Parathyroid adenoma (tissue), 2 donors: ENCODE measurements around the gene FBXL15.

Experiments
- H2AFZ ChIP-seq: fragments of 300-600 bp; sonication (generic); one replicate; pipeline ENCODE4 v1.7.0; 2017; ENCODE audit warnings: antibody characterized with exemption, mild to moderate bottlenecking
- H3K27ac ChIP-seq: fragments of 300-600 bp; sonication (generic); one replicate; pipeline ENCODE4 v1.7.0; 2017
- H3K27me3 ChIP-seq: fragments of 300-600 bp; sonication (generic); one replicate; pipeline ENCODE4 v1.7.0; 2017; ENCODE audit warnings: low read length; ENCODE audit not compliant: control insufficient read depth, insufficient read depth
- H3K36me3 ChIP-seq: fragments of 300-600 bp; sonication (generic); one replicate; pipeline ENCODE4 v1.7.0; 2017; ENCODE audit warnings: low read length; ENCODE audit not compliant: control insufficient read depth, insufficient read depth
- H3K4me1 ChIP-seq: fragments of 300-600 bp; sonication (generic); one replicate; pipeline ENCODE4 v1.7.0; 2017; ENCODE audit warnings: control low read depth
- H3K4me2 ChIP-seq: fragments of 300-600 bp; sonication (generic); one replicate; pipeline ENCODE4 v1.7.0; 2017; ENCODE audit warnings: low read length
- H3K4me3 ChIP-seq: fragments of 300-600 bp; sonication (generic); one replicate; pipeline ENCODE4 v1.7.0; 2017; ENCODE audit warnings: low read depth, low read length
- H3K79me2 ChIP-seq: fragments of 300-600 bp; sonication (generic); one replicate; pipeline ENCODE4 v1.7.0; 2017; ENCODE audit warnings: control low read depth
- H3K9ac ChIP-seq: fragments of 300-600 bp; sonication (generic); one replicate; pipeline ENCODE4 v1.7.0; 2017; ENCODE audit warnings: mild to moderate bottlenecking
- H3K9me3 ChIP-seq: fragments of 300-600 bp; sonication (generic); one replicate; pipeline ENCODE4 v1.7.0; 2017; ENCODE audit warnings: low read length; ENCODE audit not compliant: control insufficient read depth
- TF ChIP-seq, protein P1 (sequence below): fragments of 300-600 bp; sonication (generic); IDR thresholded peaks from one replicate; pipeline ENCODE4 v1.7.0; 2017; ENCODE audit warnings: antibody characterized with exemption, mild to moderate bottlenecking
- donor health status: primary hyperparathyroidism.

The FBXL15 gene

DNA sequence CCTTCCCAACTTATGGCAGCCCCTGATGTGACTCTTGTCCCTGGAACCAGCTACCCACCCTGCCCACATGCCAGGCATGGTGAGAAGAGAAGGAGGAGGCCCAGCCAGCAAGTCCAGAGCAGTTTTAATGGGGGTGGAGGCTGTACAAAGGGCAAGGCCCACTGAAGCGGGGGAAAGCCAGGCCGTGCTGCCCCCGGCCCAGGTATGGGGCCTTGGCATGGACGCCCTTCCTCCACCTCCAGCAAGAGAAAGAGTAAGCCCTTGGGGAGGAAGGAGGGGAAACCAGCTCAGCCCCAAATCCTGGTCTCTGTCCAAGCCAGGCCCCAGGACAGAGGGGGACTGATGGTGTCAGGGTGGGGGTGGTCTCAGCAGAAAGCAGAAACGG is 18.1 kb upstream of the FBXL15 start:
- TF ChIP-seq, protein P1, sequence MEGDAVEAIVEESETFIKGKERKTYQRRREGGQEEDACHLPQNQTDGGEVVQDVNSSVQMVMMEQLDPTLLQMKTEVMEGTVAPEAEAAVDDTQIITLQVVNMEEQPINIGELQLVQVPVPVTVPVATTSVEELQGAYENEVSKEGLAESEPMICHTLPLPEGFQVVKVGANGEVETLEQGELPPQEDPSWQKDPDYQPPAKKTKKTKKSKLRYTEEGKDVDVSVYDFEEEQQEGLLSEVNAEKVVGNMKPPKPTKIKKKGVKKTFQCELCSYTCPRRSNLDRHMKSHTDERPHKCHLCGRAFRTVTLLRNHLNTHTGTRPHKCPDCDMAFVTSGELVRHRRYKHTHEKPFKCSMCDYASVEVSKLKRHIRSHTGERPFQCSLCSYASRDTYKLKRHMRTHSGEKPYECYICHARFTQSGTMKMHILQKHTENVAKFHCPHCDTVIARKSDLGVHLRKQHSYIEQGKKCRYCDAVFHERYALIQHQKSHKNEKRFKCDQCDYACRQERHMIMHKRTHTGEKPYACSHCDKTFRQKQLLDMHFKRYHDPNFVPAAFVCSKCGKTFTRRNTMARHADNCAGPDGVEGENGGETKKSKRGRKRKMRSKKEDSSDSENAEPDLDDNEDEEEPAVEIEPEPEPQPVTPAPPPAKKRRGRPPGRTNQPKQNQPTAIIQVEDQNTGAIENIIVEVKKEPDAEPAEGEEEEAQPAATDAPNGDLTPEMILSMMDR, result no peak
- Histone ChIP-seq H3K27ac (no peak overlapping the region), H3K9ac (no peak overlapping the region), H3K79me2 (no peaks in the 10 kb centered on the region), H3K4me1 (peaks cover 7% of the 10 kb centered on the region), H3K27me3 (no peaks in the 10 kb centered on the region), H3K4me3 (no peak overlapping the region), H3K4me2 (no peak overlapping the region), H3K36me3 (no peaks in the 10 kb centered on the region), H2AFZ (no peak overlapping the region), H3K9me3 (no peaks in the 10 kb centered on the region)

DNA sequence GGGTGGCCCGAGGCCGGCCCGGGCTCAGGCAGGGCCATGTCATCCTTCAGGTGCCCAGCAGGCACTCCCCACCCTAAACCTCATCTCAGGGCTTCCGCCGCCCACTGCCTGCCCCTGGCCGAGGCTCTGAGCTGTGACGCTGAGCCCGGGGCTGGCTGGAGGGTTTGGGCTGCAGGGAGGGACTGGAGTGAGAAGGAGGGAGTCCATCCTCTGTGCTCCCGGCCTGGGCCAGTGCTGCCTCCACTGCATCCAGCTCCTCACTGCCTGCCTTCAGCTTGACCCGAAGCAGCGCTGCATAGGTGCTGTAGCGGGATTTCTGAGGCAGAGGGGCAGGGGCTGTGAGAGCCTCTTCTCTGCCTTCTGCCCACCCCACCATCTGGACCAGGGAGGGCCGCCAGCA is 17.5 kb upstream of the FBXL15 start:
- H3K4me2 ChIP-seq, result no peak overlapping the region
- no peaks in the 10 kb centered on the region for H3K79me2 ChIP-seq
- no peaks in the 10 kb centered on the region for H3K36me3 ChIP-seq
- no peak overlapping the region for H3K9ac ChIP-seq
- TF ChIP-seq, protein P1, result no peak
- no peak overlapping the region for H3K4me3 ChIP-seq
- no peaks in the 10 kb centered on the region for H3K27me3 ChIP-seq
- no peak overlapping the region for H2AFZ ChIP-seq
- H3K9me3 ChIP-seq, result no peaks in the 10 kb centered on the region
- peak overlapping the region; percentile 42 for H3K27ac ChIP-seq
- H3K4me1 ChIP-seq, result peaks cover 9% of the 10 kb centered on the region

DNA sequence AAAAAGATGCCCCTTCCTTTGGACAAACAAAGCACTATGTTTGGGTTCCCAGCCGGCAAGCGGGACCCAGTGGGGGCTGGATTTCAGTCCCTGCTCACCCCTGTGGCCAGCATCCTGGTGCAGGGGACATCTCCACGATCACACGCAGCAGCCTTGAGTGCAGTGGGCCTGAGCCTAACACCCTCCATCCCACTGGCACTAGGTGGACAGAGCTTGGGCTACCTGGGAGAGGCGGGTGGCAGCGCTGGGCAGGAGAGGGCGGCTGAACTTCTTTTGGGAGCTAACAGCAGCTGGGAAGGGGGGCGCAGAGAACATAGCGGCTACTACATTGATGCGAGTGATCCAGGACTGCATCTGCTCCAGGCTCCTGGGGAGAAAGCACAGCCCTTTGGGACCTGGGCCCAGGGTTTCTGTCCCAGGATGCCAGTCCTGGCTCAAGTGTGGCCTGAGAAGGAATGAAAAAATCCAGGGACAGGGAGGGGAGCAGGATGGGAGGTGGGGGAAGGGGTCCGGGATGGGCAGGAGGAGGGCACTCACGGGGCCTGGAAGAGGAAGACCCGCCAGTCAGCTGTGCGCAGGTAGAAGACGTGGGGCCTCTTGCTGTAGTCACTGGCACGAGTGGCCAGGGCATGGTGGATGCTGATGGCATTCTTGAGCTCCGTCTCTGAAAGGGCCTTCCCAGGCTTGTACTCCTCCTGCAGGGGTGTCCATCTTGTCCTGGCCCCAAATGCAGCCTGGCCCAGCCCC is 16.1 kb upstream of the FBXL15 start:
- no peak overlapping the region for H3K9ac ChIP-seq
- no peaks in the 10 kb centered on the region for H3K9me3 ChIP-seq
- H2AFZ ChIP-seq, result no peak overlapping the region
- H3K4me2 ChIP-seq, result no peak overlapping the region
- TF ChIP-seq, protein P1, result no peak
- no peaks in the 10 kb centered on the region for H3K79me2 ChIP-seq
- H3K4me1 ChIP-seq, result peaks cover 12% of the 10 kb centered on the region
- no peak overlapping the region for H3K4me3 ChIP-seq
- H3K27me3 ChIP-seq, result no peaks in the 10 kb centered on the region
- H3K27ac ChIP-seq, result peak overlapping the region; percentile 42
- no peaks in the 10 kb centered on the region for H3K36me3 ChIP-seq

DNA sequence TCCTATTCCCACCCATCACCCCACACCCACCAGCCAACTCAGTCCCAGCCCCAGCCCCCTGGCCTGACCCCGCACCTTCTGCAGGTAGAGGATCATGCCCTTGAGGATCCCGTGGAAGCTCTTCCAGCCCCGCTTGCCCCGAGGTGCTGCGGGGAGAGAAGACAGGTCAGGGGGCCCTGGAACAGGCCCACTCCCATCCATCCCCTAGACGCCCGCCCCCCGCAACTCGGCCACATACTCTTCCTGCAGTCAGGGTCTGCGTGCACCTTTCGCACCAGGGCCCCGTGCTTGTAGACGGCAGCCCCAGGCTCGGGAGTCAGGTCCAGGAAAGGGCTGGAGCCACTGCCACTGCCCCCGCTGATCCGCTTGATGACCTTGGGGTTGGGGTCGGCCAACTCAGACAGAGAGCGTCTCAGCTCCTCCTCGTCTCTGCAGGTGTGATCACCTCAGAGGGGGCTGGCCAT is 15.5 kb upstream of the FBXL15 start:
- Histone ChIP-seq H3K4me1 (peaks cover 12% of the 10 kb centered on the region), H3K9me3 (no peaks in the 10 kb centered on the region), H3K27ac (no peak overlapping the region), H3K27me3 (no peaks in the 10 kb centered on the region), H3K79me2 (no peaks in the 10 kb centered on the region), H3K4me2 (no peak overlapping the region), H3K9ac (no peak overlapping the region), H3K4me3 (no peak overlapping the region), H2AFZ (no peak overlapping the region), H3K36me3 (no peaks in the 10 kb centered on the region)
- TF ChIP-seq, protein P1, result no peak

DNA sequence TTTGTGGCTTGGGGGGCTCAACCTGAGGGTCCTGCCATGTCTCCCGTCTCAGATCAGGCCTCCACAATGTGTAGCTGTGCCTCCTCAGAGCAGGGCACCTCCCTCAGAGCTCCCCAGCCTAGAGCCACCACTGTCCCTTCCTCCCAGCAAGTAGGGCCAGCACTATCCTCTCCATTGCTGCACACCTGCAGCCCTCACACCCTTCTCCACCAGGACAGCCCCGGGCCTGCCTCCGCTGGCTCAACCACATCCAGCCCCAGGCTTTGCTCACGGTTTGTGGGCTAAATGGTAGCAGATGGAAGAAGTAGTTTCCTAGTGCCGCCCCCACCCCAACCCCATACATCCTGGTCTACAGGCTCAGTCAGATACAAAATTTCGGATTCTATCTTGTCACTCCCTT is 15.0 kb upstream of the FBXL15 start:
- Histone ChIP-seq H3K79me2 (no peaks in the 10 kb centered on the region), H3K27ac (no peak overlapping the region), H3K36me3 (no peaks in the 10 kb centered on the region), H3K4me1 (peaks cover 15% of the 10 kb centered on the region), H3K4me2 (no peak overlapping the region), H3K27me3 (no peaks in the 10 kb centered on the region), H3K4me3 (no peak overlapping the region), H2AFZ (no peak overlapping the region), H3K9me3 (no peaks in the 10 kb centered on the region), H3K9ac (no peak overlapping the region)
- TF ChIP-seq, protein P1, result no peak
